MM.1S (cell line): ENCODE measurements around the gene KRT37.

Experiments
- EZH2phosphoT487 ChIP-seq: fragments of 300-600 bp; sonication (generic); IDR thresholded peaks from 2 replicates; pipeline ENCODE4 v1.6.1; 2018; ENCODE audit warnings: antibody characterized with exemption, low read length
- TF ChIP-seq, protein P1 (sequence below): fragments of 300-600 bp; sonication (generic); IDR thresholded peaks from 2 replicates; pipeline ENCODE4 v1.5.1; 2016; ENCODE audit warnings: antibody characterized with exemption, low read length, mixed read lengths

- TF ChIP-seq, protein P1, sequence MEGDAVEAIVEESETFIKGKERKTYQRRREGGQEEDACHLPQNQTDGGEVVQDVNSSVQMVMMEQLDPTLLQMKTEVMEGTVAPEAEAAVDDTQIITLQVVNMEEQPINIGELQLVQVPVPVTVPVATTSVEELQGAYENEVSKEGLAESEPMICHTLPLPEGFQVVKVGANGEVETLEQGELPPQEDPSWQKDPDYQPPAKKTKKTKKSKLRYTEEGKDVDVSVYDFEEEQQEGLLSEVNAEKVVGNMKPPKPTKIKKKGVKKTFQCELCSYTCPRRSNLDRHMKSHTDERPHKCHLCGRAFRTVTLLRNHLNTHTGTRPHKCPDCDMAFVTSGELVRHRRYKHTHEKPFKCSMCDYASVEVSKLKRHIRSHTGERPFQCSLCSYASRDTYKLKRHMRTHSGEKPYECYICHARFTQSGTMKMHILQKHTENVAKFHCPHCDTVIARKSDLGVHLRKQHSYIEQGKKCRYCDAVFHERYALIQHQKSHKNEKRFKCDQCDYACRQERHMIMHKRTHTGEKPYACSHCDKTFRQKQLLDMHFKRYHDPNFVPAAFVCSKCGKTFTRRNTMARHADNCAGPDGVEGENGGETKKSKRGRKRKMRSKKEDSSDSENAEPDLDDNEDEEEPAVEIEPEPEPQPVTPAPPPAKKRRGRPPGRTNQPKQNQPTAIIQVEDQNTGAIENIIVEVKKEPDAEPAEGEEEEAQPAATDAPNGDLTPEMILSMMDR: no peak
- no peak for TF ChIP-seq EZH2phosphoT487
Observed at GRCh38 chr17:41467561-41467960, 43.2 kb upstream of the KRT37 start.
